GM19043 (cell line): ENCODE results near the gene ZNF407.

Experiments used
- ATAC-seq: cut with Tn5 transposase; IDR thresholded peaks from one replicate; pipeline ENCODE4 v1.9.1; 2021; ENCODE audit warnings: low read depth; ENCODE audit not compliant: unreplicated experiment

ZNF407 gene

DNA sequence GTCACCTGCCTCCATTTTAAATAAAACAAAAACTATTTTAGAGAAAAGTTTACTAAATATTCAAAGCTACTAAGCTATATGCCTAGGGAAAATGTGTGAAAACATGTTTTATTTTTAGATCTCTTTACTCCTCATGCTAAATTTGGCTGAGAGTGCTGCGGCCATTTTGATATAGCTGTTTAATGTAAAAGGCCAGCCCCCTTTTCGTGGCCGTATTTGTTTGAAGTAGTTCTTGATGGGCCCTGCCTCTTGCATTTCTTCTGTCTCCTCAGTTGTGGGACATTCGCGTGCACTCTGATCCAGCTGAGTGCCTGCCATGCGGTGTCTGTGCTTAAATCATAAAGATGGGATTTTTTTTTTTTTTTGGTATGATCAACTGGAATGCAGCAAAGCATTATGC, 64.0 kb downstream of the ZNF407 start:
- no peak for ATAC-seq

- no peak for ATAC-seq
Observed at GRCh38 chr18:74662622-74663021, 65.0 kb downstream of the ZNF407 start.

- no peak for ATAC-seq
Observed at GRCh38 chr18:74665346-74665745, 67.7 kb downstream of the ZNF407 start.

DNA sequence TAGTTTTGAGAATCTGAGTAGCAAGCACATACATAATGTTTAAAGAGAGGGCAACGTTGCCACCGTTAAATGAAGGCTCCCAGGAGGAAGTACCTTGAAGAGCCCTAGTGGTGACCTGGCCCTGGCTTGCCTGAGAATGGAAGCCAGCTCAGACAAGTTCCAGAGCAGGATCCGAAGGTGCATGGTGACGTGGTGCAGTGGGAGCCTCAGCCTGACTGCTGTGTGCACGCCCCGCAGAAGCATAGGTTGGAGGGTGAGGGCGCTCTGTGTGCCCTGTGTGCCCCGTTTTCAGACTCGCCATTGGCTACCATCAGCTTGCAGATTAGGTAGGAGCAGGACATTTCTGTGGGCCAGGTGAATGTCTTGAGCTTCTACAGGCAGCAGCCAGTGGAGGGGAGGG, 68.2 kb downstream of the ZNF407 start:
- ATAC-seq = no peak

- ATAC-seq = no peak
Observed at GRCh38 chr18:74669136-74669798, 71.6 kb downstream of the ZNF407 start.

GRCh38 chr18:74672371-74672770, 74.7 kb downstream of the ZNF407 start:
- no peak for ATAC-seq

DNA sequence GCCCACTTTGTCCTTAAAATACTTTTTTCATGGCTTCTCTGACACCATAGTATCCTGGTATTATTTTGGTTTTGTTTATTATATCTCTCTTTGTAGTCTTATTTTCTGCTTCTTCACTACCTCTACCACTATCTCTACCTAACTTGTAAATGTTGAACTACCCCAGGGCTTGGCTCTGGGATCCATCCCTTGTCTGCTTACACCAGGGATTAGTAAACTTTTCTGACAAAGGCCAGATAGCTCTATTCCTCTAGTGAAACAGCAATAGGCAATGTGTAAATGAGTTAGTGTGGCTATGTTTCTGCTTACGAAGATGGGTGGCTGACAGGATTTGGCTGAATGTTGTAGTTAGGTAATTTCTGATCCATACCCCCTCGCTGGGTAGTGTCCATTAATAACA, 76.8 kb downstream of the ZNF407 start:
- ATAC-seq = no peak

DNA sequence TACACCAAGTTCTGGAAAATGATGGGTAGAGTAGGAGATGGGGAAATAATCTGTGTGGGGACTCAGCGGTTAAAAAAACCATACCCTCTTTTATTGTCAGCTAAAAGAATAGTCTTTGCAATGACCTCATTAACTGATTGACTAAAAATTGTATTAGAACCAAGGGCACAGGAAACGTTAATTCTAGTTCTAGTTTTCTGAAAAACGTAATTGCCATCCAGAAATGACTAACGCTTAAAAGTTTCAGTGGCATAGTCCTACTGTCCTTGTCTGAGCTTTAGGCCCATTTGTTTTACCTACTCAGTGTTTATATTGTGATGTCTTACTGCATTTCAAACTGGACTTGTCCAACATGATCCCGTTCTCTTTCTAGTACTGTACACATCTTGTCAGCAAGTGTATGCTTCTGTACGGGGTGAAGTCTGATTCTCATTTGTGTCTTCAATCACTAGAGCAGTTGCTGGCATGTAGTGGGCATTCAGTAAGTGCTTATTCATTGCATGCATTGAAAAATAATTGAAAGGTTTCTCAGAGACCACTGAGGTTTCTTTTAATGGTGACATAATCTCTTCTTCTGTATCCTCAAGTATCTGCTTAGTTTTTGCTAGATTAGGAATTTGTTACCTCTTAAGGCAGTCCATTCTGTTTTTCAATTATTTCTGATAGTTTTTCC, 81.5 kb downstream of the ZNF407 start:
- ATAC-seq = no peak

DNA sequence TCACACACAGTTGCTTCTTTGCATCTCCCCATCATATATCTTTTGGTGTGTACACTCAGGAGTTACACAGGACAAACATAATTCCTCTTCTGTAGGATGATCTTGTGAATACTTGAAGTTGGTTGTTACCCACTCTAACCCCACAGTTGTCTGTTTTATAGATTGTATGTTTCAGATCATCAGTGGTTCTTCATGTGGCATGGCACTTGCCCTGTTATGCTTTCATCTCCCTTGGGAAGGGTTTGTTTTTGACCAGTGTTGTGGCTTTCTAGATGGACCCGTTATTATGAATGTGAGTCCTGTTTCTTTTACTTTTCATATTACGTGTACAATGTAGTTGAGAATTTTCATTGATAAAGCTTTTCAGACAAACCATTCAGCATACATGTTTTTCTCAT, 82.0 kb downstream of the ZNF407 start:
- ATAC-seq = no peak

DNA sequence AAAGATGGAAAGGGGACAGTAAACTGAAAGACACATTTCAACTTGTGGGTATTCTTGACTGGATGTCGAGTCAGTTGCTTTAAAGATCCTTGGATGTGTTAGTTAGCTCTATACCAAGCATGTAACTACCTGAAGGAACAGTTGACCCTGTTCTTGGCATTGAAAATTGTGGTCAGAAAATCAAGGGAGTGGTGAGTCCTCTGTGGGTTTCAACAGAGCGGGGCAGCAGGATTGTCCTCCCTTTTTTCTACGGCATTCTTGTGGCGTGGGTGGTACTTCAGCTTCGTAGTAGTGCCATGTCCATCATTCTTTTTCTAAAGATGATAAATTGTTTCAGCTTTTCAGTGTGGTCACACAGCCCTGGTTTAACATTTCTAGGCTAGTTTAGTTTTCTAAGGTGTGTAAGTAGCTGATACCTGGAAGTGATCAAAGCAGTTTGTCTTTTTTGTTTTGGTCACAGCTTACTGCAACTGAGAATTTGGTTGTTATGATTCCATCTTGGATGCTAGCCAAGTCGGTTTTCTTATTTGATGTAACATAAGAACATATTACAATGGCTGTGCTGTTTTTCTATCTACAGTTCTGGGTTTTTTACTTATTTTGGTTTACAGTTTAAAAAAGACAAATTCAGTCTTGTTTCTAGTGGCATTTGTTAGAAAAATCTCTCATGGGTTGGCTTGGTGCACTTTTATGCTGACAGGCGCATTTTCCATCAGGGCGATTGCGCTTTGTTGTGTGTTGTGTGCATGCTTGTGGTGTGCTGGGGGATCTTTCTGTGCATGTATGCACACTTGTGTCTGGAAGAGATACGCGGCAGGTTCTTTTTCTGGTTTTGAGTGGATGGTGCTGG, 84.7 kb downstream of the ZNF407 start:
- no peak for ATAC-seq

GRCh38 chr18:74682991-74683297, 85.3 kb downstream of the ZNF407 start:
- no peak for ATAC-seq

GRCh38 chr18:74683573-74683972, 85.9 kb downstream of the ZNF407 start:
- no peak for ATAC-seq

DNA sequence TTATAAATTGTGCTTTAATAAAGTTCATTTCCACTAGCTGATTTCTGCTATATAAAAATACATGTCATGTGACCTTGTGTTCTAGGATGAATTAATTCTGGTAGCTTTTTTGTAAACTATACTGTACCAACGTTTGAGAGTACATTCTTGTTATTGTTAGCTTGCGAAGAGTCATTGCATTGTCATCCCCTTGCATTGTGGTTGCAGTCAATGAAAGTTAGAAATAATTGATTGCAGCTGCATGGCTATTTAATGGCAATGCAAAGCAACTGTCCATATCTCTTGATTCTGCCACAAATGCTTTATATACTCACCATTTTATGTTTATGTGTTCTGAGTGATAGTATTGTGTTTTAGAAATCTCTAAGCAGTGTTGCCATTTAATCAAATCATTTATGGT, 91.6 kb downstream of the ZNF407 start:
- no peak for ATAC-seq

GRCh38 chr18:74692367-74693013, 94.8 kb downstream of the ZNF407 start:
- ATAC-seq = no peak

- ATAC-seq = no peak
Observed at GRCh38 chr18:74694436-74694835, 96.8 kb downstream of the ZNF407 start.

- ATAC-seq = no peak
Observed at GRCh38 chr18:74695170-74695569, 97.5 kb downstream of the ZNF407 start.

- ATAC-seq = no peak
Observed at GRCh38 chr18:74698881-74699280, 101.2 kb downstream of the ZNF407 start.

- no peak for ATAC-seq
Observed at GRCh38 chr18:74699455-74699854, 101.8 kb downstream of the ZNF407 start.

DNA sequence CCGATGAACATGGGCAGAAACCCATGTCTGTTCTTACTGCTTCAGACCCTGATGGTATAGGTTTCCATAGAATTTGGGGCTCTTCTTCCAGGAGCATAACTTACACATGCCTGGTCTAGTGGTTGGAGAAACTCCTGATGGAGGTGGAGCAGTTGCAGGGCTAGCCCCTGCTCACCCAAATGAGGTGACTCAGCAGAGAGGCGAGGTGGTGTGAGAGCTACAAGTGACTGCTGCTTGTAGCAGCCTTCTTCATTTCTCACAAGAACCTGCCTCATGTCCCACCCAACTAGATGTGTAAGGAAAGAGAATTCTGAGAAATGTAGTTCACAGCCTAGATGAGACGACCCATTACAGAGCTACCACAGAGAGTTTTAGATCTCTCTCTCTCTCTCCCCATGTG, 105.3 kb downstream of the ZNF407 start:
- ATAC-seq = no peak

DNA sequence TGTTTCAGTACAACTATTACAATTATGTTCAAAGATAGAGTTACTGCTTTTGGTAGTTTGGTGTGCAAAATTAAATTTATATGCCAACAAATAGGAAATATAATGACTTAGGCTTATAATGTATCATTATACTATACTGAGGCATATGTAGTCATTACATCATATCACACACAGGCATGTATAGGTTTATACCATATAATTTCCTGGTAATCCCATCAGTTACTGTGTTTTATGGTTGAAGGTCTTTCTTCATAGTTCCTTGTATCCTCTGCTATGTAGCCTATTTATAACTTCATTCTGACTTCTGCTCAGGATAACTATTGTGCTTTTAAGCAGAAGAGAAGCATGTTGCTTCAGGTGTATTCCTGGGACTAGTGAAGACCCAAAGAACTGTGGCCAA, 110.5 kb downstream of the ZNF407 start:
- ATAC-seq = no peak

DNA sequence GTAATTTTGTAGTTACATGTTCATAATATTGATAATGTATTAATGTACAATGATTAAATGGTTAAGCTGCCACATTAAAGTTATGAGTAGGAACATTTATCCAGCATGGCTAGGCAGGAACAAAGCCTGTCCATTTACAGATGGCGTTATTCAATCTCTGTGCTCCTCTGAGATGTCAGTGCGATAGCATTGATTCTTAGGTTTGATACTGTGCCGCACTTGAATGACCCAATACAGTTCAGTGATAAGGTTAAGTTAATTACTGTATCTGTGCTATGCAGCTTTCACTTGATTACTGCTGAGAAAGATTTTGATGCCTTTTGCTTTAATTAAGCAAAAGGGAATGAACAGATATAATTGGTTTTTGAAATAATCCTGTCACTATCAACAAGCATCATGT, 111.8 kb downstream of the ZNF407 start:
- ATAC-seq = no peak
